ENCODE results near the gene TNK1.

- TF ChIP-seq MAX (IDR thresholded peaks at IDR 0.05; ENCODE audit: low read depth, low read length) (no peak), CTCF (IDR thresholded peaks at IDR 0.05; ENCODE audit: low read depth, low read length) (no peak)
Observed at GRCh38 chr17:7398612-7399011, 17.7 kb downstream of the TNK1 start.

Measured in NB4 (cell line).